ENCODE results near the gene MBOAT7. TPM values are rescaled to one million over a fixed set of nuclear protein-coding genes. Genes with fewer than 3 reads are reported as not detected.
"Not testable (repeated sequence)": the region's sequence is repeated elsewhere in the genome, so short reads cannot be mapped to it uniquely, and the experiment has no call there.

The MBOAT7 gene
- total RNA-seq, 1 experiment from 2014 or later, result 88.1 TPM

- peaks cover 55% of the 10 kb centered on the region for H3K36me3 ChIP-seq (replicated peaks; ENCODE audit: control insufficient read depth, insufficient read depth, low read length)
- H3K4me3 ChIP-seq (ENCODE audit: insufficient read depth, low read depth, low read length), result no peak overlapping the region
- H3K27me3 ChIP-seq (ENCODE audit: control insufficient read depth, insufficient read depth, low read length), result no peaks in the 10 kb centered on the region
- DNase-seq, result peak; percentile 22
Measured at GRCh38 chr19:54204767-54205468, 15.5 kb upstream of the MBOAT7 start.

- H3K27me3 ChIP-seq (ENCODE audit: control insufficient read depth, insufficient read depth, low read length), result no peaks in the 10 kb centered on the region
- H3K4me3 ChIP-seq (ENCODE audit: insufficient read depth, low read depth, low read length), result no peak overlapping the region
- peaks cover 55% of the 10 kb centered on the region for H3K36me3 ChIP-seq (replicated peaks; ENCODE audit: control insufficient read depth, insufficient read depth, low read length)
Measured at GRCh38 chr19:54203151-54203611, 13.8 kb upstream of the MBOAT7 start.

GRCh38 chr19:54201980-54202379 is 12.6 kb upstream of the MBOAT7 start:
- Histone ChIP-seq H3K36me3 (replicated peaks; ENCODE audit: control insufficient read depth, insufficient read depth, low read length) (peaks cover 49% of the 10 kb centered on the region), H3K27me3 (ENCODE audit: control insufficient read depth, insufficient read depth, low read length) (no peaks in the 10 kb centered on the region), H3K4me3 (ENCODE audit: insufficient read depth, low read depth, low read length) (peak overlapping the region; percentile 92)
- DNase-seq, result no peak

More at GRCh38 chr19:54203151-54203611, 13.8 kb upstream of the MBOAT7 start:
- peak; percentile 7 for DNase-seq

GRCh38 chr19:54201172-54201701 is 11.9 kb upstream of the MBOAT7 start:
- Histone ChIP-seq H3K36me3 (replicated peaks; ENCODE audit: control insufficient read depth, insufficient read depth, low read length) (peaks cover 41% of the 10 kb centered on the region), H3K4me3 (ENCODE audit: insufficient read depth, low read depth, low read length) (peak overlapping the region; percentile 92)
- DNase-seq, result peak; percentile 27

GRCh38 chr19:54199401-54199800 is 10.0 kb upstream of the MBOAT7 start:
- H3K36me3 ChIP-seq (replicated peaks; ENCODE audit: control insufficient read depth, insufficient read depth, low read length), result peaks cover 30% of the 10 kb centered on the region
- no peak overlapping the region for H3K4me3 ChIP-seq (ENCODE audit: insufficient read depth, low read depth, low read length)
- H3K27me3 ChIP-seq (ENCODE audit: control insufficient read depth, insufficient read depth, low read length), result no peaks in the 10 kb centered on the region
- peak; percentile 18 for DNase-seq

More at GRCh38 chr19:54201172-54201701, 11.9 kb upstream of the MBOAT7 start:
- H3K27me3 ChIP-seq (ENCODE audit: control insufficient read depth, insufficient read depth, low read length), result no peaks in the 10 kb centered on the region

GRCh38 chr19:54197121-54197520 is 7.7 kb upstream of the MBOAT7 start:
- H3K36me3 ChIP-seq (replicated peaks; ENCODE audit: control insufficient read depth, insufficient read depth, low read length), result peaks cover 18% of the 10 kb centered on the region
- no peak overlapping the region for H3K4me3 ChIP-seq (ENCODE audit: insufficient read depth, low read depth, low read length)
- no peak for DNase-seq
- H3K27me3 ChIP-seq (ENCODE audit: control insufficient read depth, insufficient read depth, low read length), result no peaks in the 10 kb centered on the region

GRCh38 chr19:54196536-54196935 is 7.2 kb upstream of the MBOAT7 start:
- Histone ChIP-seq H3K36me3 (replicated peaks; ENCODE audit: control insufficient read depth, insufficient read depth, low read length) (peaks cover 15% of the 10 kb centered on the region), H3K4me3 (ENCODE audit: insufficient read depth, low read depth, low read length) (no peak overlapping the region), H3K27me3 (ENCODE audit: control insufficient read depth, insufficient read depth, low read length) (no peaks in the 10 kb centered on the region)
- no peak for DNase-seq

GRCh38 chr19:54194463-54194862 is 5.1 kb upstream of the MBOAT7 start:
- H3K27me3 ChIP-seq (ENCODE audit: control insufficient read depth, insufficient read depth, low read length); H3K4me3 ChIP-seq (ENCODE audit: insufficient read depth, low read depth, low read length); DNase-seq: not testable (repeated sequence)
- peaks cover 10% of the 10 kb centered on the region for H3K36me3 ChIP-seq (replicated peaks; ENCODE audit: control insufficient read depth, insufficient read depth, low read length)

GRCh38 chr19:54193011-54193410 is 3.6 kb upstream of the MBOAT7 start:
- peaks cover 10% of the 10 kb centered on the region for H3K36me3 ChIP-seq (replicated peaks; ENCODE audit: control insufficient read depth, insufficient read depth, low read length)
- no peaks in the 10 kb centered on the region for H3K27me3 ChIP-seq (ENCODE audit: control insufficient read depth, insufficient read depth, low read length)
- H3K4me3 ChIP-seq (ENCODE audit: insufficient read depth, low read depth, low read length), result no peak overlapping the region
- peak; percentile 11 for DNase-seq

GRCh38 chr19:54191811-54192453 is 2.6 kb upstream of the MBOAT7 start:
- Histone ChIP-seq H3K36me3 (replicated peaks; ENCODE audit: control insufficient read depth, insufficient read depth, low read length) (peaks cover 14% of the 10 kb centered on the region), H3K4me3 (ENCODE audit: insufficient read depth, low read depth, low read length) (peak overlapping the region; percentile 90), H3K27me3 (ENCODE audit: control insufficient read depth, insufficient read depth, low read length) (no peaks in the 10 kb centered on the region)
- DNase-seq, result no peak

GRCh38 chr19:54191011-54191810 is 1.8 kb upstream of the MBOAT7 start, which contains the start of gene TSEN34:
TSEN34 (plus strand) TSS chr19:54191308; CDS start chr19:54191365, 57 bp downstream.
- no peaks in the 10 kb centered on the region for H3K27me3 ChIP-seq (ENCODE audit: control insufficient read depth, insufficient read depth, low read length)
- peaks cover 17% of the 10 kb centered on the region for H3K36me3 ChIP-seq (replicated peaks; ENCODE audit: control insufficient read depth, insufficient read depth, low read length)
- peak; percentile 95 for DNase-seq
- H3K4me3 ChIP-seq (ENCODE audit: insufficient read depth, low read depth, low read length), result peak within 1 kb of the TSS; percentile 90

GRCh38 chr19:54190503-54191010 is 1.2 kb upstream of the MBOAT7 start:
- H3K36me3 ChIP-seq (replicated peaks; ENCODE audit: control insufficient read depth, insufficient read depth, low read length), result peaks cover 17% of the 10 kb centered on the region
- peak overlapping the region; percentile 90 for H3K4me3 ChIP-seq (ENCODE audit: insufficient read depth, low read depth, low read length)
- H3K27me3 ChIP-seq (ENCODE audit: control insufficient read depth, insufficient read depth, low read length), result no peaks in the 10 kb centered on the region
- DNase-seq, result peak; percentile 95

- peaks cover 17% of the 10 kb centered on the region for H3K36me3 ChIP-seq (replicated peaks; ENCODE audit: control insufficient read depth, insufficient read depth, low read length)
- DNase-seq, result peak; percentile 95
- H3K27me3 ChIP-seq (ENCODE audit: control insufficient read depth, insufficient read depth, low read length), result no peaks in the 10 kb centered on the region
- peak overlapping the region; percentile 90 for H3K4me3 ChIP-seq (ENCODE audit: insufficient read depth, low read depth, low read length)
Measured at GRCh38 chr19:54189735-54190502, 539 bp upstream of the MBOAT7 start.
